Measurements from ENCODE around the gene BLVRA.
"Not testable (repeated sequence)": the region's sequence is repeated elsewhere in the genome, so short reads cannot be mapped to it uniquely, and the experiment has no call there.

Gene BLVRA

GRCh38 chr7:43758029-43758821 is at the start of gene BLVRA:
TSS of gene BLVRA (plus strand) at chr7:43758680. CDS start at chr7:43771159, 12,479 bp downstream.
- Mint-ChIP-seq H3K9me3 (no peaks in the 10 kb centered on the region), H3K36me3 (no peaks in the 10 kb centered on the region), H3K27ac (peak within 1 kb of the TSS; percentile 71), H3K27me3 (no peaks in the 10 kb centered on the region), H3K4me3 (peak within 1 kb of the TSS; percentile 87), H3K4me1 (peaks cover 39% of the 10 kb centered on the region)

- Mint-ChIP-seq H3K36me3 (peaks cover 20% of the 10 kb centered on the region), H3K9me3 (no peaks in the 10 kb centered on the region)
Observed at GRCh38 chr7:43711503-43711902, 47.0 kb upstream of the BLVRA start.

GRCh38 chr7:43715966-43716365 is 42.5 kb upstream of the BLVRA start:
- H3K4me1 Mint-ChIP-seq: peaks cover 68% of the 10 kb centered on the region
- not testable (repeated sequence) for H3K27me3 Mint-ChIP-seq, H3K4me3 Mint-ChIP-seq, H3K27ac Mint-ChIP-seq, H3K9me3 Mint-ChIP-seq
- peaks cover 15% of the 10 kb centered on the region for H3K36me3 Mint-ChIP-seq

More at GRCh38 chr7:43711503-43711902, 47.0 kb upstream of the BLVRA start:
- Mint-ChIP-seq H3K4me1 (peaks cover 50% of the 10 kb centered on the region), H3K4me3 (no peak overlapping the region), H3K27me3 (no peaks in the 10 kb centered on the region), H3K27ac (no peak overlapping the region)

- peaks cover 69% of the 10 kb centered on the region for H3K4me1 Mint-ChIP-seq
- H3K27ac Mint-ChIP-seq: no peak overlapping the region
- no peak overlapping the region for H3K4me3 Mint-ChIP-seq
- H3K36me3 Mint-ChIP-seq: peaks cover 13% of the 10 kb centered on the region
- no peaks in the 10 kb centered on the region for H3K9me3 Mint-ChIP-seq
- H3K27me3 Mint-ChIP-seq: no peaks in the 10 kb centered on the region
Observed at GRCh38 chr7:43716598-43716997, 41.9 kb upstream of the BLVRA start.

- Mint-ChIP-seq H3K27ac (no peak overlapping the region), H3K4me1 (peaks cover 70% of the 10 kb centered on the region), H3K36me3 (peaks cover 3% of the 10 kb centered on the region), H3K9me3 (no peaks in the 10 kb centered on the region), H3K27me3 (no peaks in the 10 kb centered on the region), H3K4me3 (no peak overlapping the region)
Observed at GRCh38 chr7:43721193-43721806, 37.2 kb upstream of the BLVRA start.

GRCh38 chr7:43723007-43723341 is 35.5 kb upstream of the BLVRA start:
- no peaks in the 10 kb centered on the region for H3K27me3 Mint-ChIP-seq
- peaks cover 3% of the 10 kb centered on the region for H3K36me3 Mint-ChIP-seq
- peaks cover 74% of the 10 kb centered on the region for H3K4me1 Mint-ChIP-seq
- H3K27ac Mint-ChIP-seq: no peak overlapping the region
- H3K4me3 Mint-ChIP-seq: no peak overlapping the region
- H3K9me3 Mint-ChIP-seq: no peaks in the 10 kb centered on the region

GRCh38 chr7:43725251-43725650 is 33.2 kb upstream of the BLVRA start:
- peaks cover 63% of the 10 kb centered on the region for H3K4me1 Mint-ChIP-seq
- peaks cover 1% of the 10 kb centered on the region for H3K36me3 Mint-ChIP-seq
- H3K9me3 Mint-ChIP-seq: no peaks in the 10 kb centered on the region
- no peak overlapping the region for H3K4me3 Mint-ChIP-seq
- no peaks in the 10 kb centered on the region for H3K27me3 Mint-ChIP-seq
- H3K27ac Mint-ChIP-seq: no peak overlapping the region

GRCh38 chr7:43726466-43726865 is 32.0 kb upstream of the BLVRA start:
- H3K4me1 Mint-ChIP-seq: peaks cover 53% of the 10 kb centered on the region
- H3K27ac Mint-ChIP-seq: no peak overlapping the region
- no peaks in the 10 kb centered on the region for H3K9me3 Mint-ChIP-seq
- peaks cover 1% of the 10 kb centered on the region for H3K36me3 Mint-ChIP-seq
- H3K4me3 Mint-ChIP-seq: peak overlapping the region; percentile 93
- no peaks in the 10 kb centered on the region for H3K27me3 Mint-ChIP-seq

- Mint-ChIP-seq H3K4me3 (peak overlapping the region; percentile 93), H3K27me3 (no peaks in the 10 kb centered on the region), H3K4me1 (peaks cover 53% of the 10 kb centered on the region), H3K27ac (peak overlapping the region; percentile 47), H3K36me3 (peaks cover 1% of the 10 kb centered on the region), H3K9me3 (no peaks in the 10 kb centered on the region)
Observed at GRCh38 chr7:43727003-43727402, 31.5 kb upstream of the BLVRA start.

- Mint-ChIP-seq H3K4me1 (peaks cover 53% of the 10 kb centered on the region), H3K4me3 (peak overlapping the region; percentile 93), H3K9me3 (no peaks in the 10 kb centered on the region), H3K27ac (peak overlapping the region; percentile 47), H3K36me3 (peaks cover 1% of the 10 kb centered on the region), H3K27me3 (no peaks in the 10 kb centered on the region)
Observed at GRCh38 chr7:43727494-43727893, 31.0 kb upstream of the BLVRA start.

- no peaks in the 10 kb centered on the region for H3K9me3 Mint-ChIP-seq
- H3K36me3 Mint-ChIP-seq: no peaks in the 10 kb centered on the region
- peak within 1 kb of the TSS; percentile 87 for H3K27ac Mint-ChIP-seq
- H3K4me1 Mint-ChIP-seq: peaks cover 40% of the 10 kb centered on the region
- peak within 1 kb of the TSS; percentile 93 for H3K4me3 Mint-ChIP-seq
- H3K27me3 Mint-ChIP-seq: no peaks in the 10 kb centered on the region
Observed at GRCh38 chr7:43729214-43729923, 29.1 kb upstream of the BLVRA start, which contains the start of gene COA1. TSS of gene COA1 (minus strand) at chr7:43729523. CDS start at chr7:43648614, 80,909 bp downstream.

- peaks cover 35% of the 10 kb centered on the region for H3K4me1 Mint-ChIP-seq
- H3K27ac Mint-ChIP-seq: peak overlapping the region; percentile 87
- no peaks in the 10 kb centered on the region for H3K9me3 Mint-ChIP-seq
- H3K4me3 Mint-ChIP-seq: peak overlapping the region; percentile 93
- no peaks in the 10 kb centered on the region for H3K36me3 Mint-ChIP-seq
- H3K27me3 Mint-ChIP-seq: no peaks in the 10 kb centered on the region
Observed at GRCh38 chr7:43729924-43730248, 28.6 kb upstream of the BLVRA start.

GRCh38 chr7:43731494-43731893 is 27.0 kb upstream of the BLVRA start:
- H3K27me3 Mint-ChIP-seq, H3K36me3 Mint-ChIP-seq, H3K4me3 Mint-ChIP-seq, H3K9me3 Mint-ChIP-seq, H3K27ac Mint-ChIP-seq: not testable (repeated sequence)
- peaks cover 26% of the 10 kb centered on the region for H3K4me1 Mint-ChIP-seq

- H3K27me3 Mint-ChIP-seq, H3K4me3 Mint-ChIP-seq, H3K27ac Mint-ChIP-seq, H3K9me3 Mint-ChIP-seq, H3K4me1 Mint-ChIP-seq, H3K36me3 Mint-ChIP-seq: not testable (repeated sequence)
Observed at GRCh38 chr7:43734575-43735332, 23.7 kb upstream of the BLVRA start.

- H3K27me3 Mint-ChIP-seq: peaks cover 2% of the 10 kb centered on the region
- no peak overlapping the region for H3K4me3 Mint-ChIP-seq
- H3K9me3 Mint-ChIP-seq: no peaks in the 10 kb centered on the region
- H3K4me1 Mint-ChIP-seq: peaks cover 5% of the 10 kb centered on the region
- H3K27ac Mint-ChIP-seq: peak overlapping the region; percentile 77
- peaks cover 2% of the 10 kb centered on the region for H3K36me3 Mint-ChIP-seq
Observed at GRCh38 chr7:43735403-43735801, 23.1 kb upstream of the BLVRA start.

Measured in activated naive CD4-positive, alpha-beta T cell treated with anti-CD3 and anti-CD28 coated beads, Interleukin-2, amount 50 U/mL, for 24 hours (primary cell).